Gastroesophageal sphincter (tissue), 4 donors: ENCODE measurements around the gene STARD9. TPM values are rescaled to one million over a fixed set of nuclear protein-coding genes. Genes with fewer than 3 reads are reported as not detected.

Experiments
- ATAC-seq: fragments of 150-250 bp; one replicate; pipeline ENCODE4 v1.9.1; 2016; ENCODE audit warnings: mild to moderate bottlenecking, moderate library complexity
- H3K27ac ChIP-seq, 4 donors: fragments of 200-600 bp; sonication (generic) in 3 of 4; 1 replicate in 3 of 4; 2 replicates in 1 of 4; pipeline ENCODE4 v1.5.1; 2016 to 2019
- H3K27me3 ChIP-seq: fragments of 200-600 bp; sonication (generic); one replicate; pipeline ENCODE4 v1.5.1; 2019
- H3K36me3 ChIP-seq, 2 donors: fragments of 200-600 bp; sonication (generic); one replicate each; pipeline ENCODE4 v1.5.1; 2019; ENCODE audit warnings: control low read depth in 1 of 2
- H3K4me1 ChIP-seq, 3 donors: fragments of 200-600 bp; sonication (generic); 1 replicate in 2 of 3; 2 replicates in 1 of 3; pipeline ENCODE4 v1.5.1; 2016 to 2019; ENCODE audit warnings: control low read depth in 2 of 3
- H3K4me3 ChIP-seq, 2 donors: fragments of 200-600 bp; sonication (generic); one replicate each; pipeline ENCODE4 v1.5.1; 2019; ENCODE audit warnings: mild to moderate bottlenecking in 1 of 2, moderate library complexity in 1 of 2
- H3K9me3 ChIP-seq, 3 donors: fragments of 200-600 bp; sonication (generic); one replicate each; pipeline ENCODE4 v1.5.1; 2017 to 2019; ENCODE audit warnings: control low read depth in 2 of 3
- EP300 ChIP-seq: sonication (generic); formaldehyde crosslinking; IDR thresholded peaks from one replicate; pipeline ENCODE4 v1.6.1; 2017; ENCODE audit warnings: antibody characterized with exemption, mild to moderate bottlenecking
- POLR2A ChIP-seq, 2 donors: fragments of 450-650 bp; IDR thresholded peaks; one replicate each; pipeline ENCODE4 v1.6.1; 2017; ENCODE audit warnings: antibody characterized with exemption in 2 of 2, mild to moderate bottlenecking in 2 of 2, moderate library complexity in 1 of 2
- POLR2AphosphoS5 ChIP-seq: sonication (generic); formaldehyde crosslinking; IDR thresholded peaks from one replicate; pipeline ENCODE4 v1.6.1; 2017; ENCODE audit warnings: antibody characterized with exemption
- whole genome bisulfite sequencing, 2 donors: methylation state at CpG; one replicate each; pipeline ENCODE4 v1.1.5; 2018; ENCODE audit warnings: low coverage in 1 of 2; 5-methylcytosine and 5-hydroxymethylcytosine counted together
- total RNA-seq, 4 donors: library from RNA; depleted of rRNA; stranded (reverse); fragments of >200 nt; gene quantifications; one replicate each; pipeline ENCODE4 v1.1.0, GENCODE V29; 2016
- TF ChIP-seq, protein P1 (sequence below), 4 experiments: fragments of 200-600 bp in 2 of 4; fragments of 450-650 bp in 2 of 4; sonication (generic) in 1 of 4; IDR thresholded peaks; one replicate each; pipeline ENCODE4 v1.5.1; 2017 to 2019; ENCODE audit warnings: antibody characterized with exemption in 4 of 4, mild to moderate bottlenecking in 2 of 4, moderate library complexity in 2 of 4

The STARD9 gene
- total RNA-seq, 4 donors from 2014 or later = 15.5 to 78.4 (median 29.1) TPM

DNA sequence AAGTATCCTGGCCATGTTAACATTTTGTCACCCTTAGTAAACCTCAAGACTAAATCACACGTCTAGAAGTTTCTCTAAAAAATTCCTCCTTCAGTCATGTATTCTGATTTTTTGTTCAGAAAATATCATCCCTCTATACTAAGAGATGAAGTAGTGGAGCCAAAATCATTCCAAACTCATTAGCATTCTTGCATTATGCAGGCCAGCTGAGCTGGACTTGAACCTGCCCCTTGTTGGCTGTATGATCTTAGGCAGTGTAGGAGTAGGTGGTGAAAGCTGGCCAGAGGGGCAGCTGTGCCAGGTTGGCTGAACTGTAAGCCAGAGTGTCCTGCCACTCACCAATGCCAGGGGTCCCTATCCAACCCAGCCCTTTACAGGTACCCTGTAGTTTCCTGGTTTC lies 92.4 kb downstream of the STARD9 start:
- peaks cover 2 to 100% of the 10 kb centered on the region in 2 donors for H3K36me3 ChIP-seq

DNA sequence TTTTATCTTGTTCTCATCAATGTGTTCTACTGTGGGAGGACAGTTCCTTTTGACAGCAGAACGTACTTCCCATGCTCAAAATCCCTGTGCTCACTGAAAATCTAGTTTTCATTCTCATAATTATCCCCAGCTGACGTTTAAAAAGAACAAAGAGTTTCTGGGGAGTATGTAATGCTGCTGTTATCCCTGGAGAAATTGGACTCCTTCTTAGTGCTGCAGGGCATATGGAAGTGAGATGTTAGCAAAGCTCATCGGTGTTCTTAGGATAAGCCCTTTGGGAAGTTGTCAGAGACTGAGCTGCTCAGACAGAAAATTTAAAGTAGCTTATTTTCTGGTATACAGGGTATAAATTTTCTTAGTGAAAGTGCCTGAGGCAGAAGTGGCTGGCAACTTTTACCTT lies 95.0 kb downstream of the STARD9 start:
- 70 to 87% methylated on average over 3 of the region's 3 CpGs for WGBS, 2 donors
- Histone ChIP-seq H3K4me3 (no peak overlapping the region), H3K4me1 (no peaks in the 10 kb centered on the region), H3K9me3 (no peaks in the 10 kb centered on the region), H3K27ac (no peak overlapping the region), H3K27me3 (no peaks in the 10 kb centered on the region), H3K36me3 (peaks cover under 1 to 100% of the 10 kb centered on the region in 2 donors)
- no peak for TF ChIP-seq POLR2A (IDR thresholded peaks at IDR 0.05)
- TF ChIP-seq EP300 = no peak
- TF ChIP-seq, protein P1, sequence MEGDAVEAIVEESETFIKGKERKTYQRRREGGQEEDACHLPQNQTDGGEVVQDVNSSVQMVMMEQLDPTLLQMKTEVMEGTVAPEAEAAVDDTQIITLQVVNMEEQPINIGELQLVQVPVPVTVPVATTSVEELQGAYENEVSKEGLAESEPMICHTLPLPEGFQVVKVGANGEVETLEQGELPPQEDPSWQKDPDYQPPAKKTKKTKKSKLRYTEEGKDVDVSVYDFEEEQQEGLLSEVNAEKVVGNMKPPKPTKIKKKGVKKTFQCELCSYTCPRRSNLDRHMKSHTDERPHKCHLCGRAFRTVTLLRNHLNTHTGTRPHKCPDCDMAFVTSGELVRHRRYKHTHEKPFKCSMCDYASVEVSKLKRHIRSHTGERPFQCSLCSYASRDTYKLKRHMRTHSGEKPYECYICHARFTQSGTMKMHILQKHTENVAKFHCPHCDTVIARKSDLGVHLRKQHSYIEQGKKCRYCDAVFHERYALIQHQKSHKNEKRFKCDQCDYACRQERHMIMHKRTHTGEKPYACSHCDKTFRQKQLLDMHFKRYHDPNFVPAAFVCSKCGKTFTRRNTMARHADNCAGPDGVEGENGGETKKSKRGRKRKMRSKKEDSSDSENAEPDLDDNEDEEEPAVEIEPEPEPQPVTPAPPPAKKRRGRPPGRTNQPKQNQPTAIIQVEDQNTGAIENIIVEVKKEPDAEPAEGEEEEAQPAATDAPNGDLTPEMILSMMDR (IDR thresholded peaks at IDR 0.05) = no peak
- no peak for TF ChIP-seq POLR2AphosphoS5
- no peak for ATAC-seq

More for the DNA sequence above, 92.4 kb downstream of the STARD9 start:
- no peak for ATAC-seq
- Histone ChIP-seq H3K4me1 (no peaks in the 10 kb centered on the region), H3K27ac (no peak overlapping the region), H3K27me3 (no peaks in the 10 kb centered on the region), H3K9me3 (no peaks in the 10 kb centered on the region), H3K4me3 (no peak overlapping the region)
- 80 to 89% methylated on average over 1 of the region's 1 CpG for WGBS, 2 donors
- no peak for TF ChIP-seq POLR2AphosphoS5
- no peak for TF ChIP-seq POLR2A (IDR thresholded peaks at IDR 0.05)
- TF ChIP-seq, protein P1 (IDR thresholded peaks at IDR 0.05) = no peak
- no peak for TF ChIP-seq EP300

DNA sequence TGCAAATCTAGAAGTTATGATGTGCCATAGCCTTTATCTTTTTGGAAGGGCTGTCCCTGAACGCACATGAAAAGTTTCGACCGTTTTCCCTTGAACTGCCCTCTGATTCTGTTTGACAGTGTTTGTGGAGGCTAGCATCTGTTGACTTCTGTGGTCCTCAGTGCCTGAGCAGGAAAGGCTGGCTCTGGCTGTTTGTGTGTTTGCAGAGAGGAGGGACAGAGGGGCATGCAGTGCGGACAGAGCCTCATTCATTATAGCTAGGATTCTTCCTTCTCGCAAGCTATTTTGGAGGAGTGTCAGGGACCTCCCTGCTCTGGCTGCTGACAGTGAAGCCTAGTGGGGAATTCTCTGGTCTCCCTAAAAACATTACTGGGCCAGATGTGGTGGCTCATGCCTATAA lies 97.0 kb downstream of the STARD9 start:
- H3K4me3 ChIP-seq = no peak overlapping the region
- no peak for ATAC-seq
- no peak overlapping the region for H3K27ac ChIP-seq
- 100% methylated on average over 5 of the region's 5 CpGs; no CpG with 5 or more reads in 1 of the 2 donors for WGBS, 2 donors
- no peaks in the 10 kb centered on the region for H3K4me1 ChIP-seq
- no peaks in the 10 kb centered on the region for H3K9me3 ChIP-seq
- TF ChIP-seq POLR2AphosphoS5 (no peak), EP300 (no peak), POLR2A (IDR thresholded peaks at IDR 0.05) (no peak)
- TF ChIP-seq, protein P1 (IDR thresholded peaks at IDR 0.05) = no peak
- H3K27me3 ChIP-seq = no peaks in the 10 kb centered on the region
- peaks cover 0 to 100% of the 10 kb centered on the region in 2 donors for H3K36me3 ChIP-seq

DNA sequence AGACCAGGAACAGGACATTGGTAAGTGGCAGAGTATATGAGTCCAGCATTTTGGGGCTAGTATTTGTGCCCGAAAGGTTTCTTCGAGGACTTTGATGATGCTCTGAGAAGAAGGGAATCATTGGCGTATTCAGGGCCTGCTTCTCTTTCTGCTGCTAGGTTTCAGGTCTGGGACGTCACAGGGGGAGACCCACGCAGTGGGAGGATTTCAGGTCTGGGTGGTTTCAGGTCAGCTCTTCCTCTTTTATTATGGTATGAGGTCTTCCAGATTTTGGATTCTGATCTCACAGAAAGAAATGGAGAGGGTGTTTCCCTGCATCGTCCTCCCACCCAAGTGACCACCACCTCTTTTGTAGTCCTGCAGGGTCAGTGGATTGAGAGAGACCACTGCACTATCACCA lies 99.1 kb downstream of the STARD9 start:
- Histone ChIP-seq H3K36me3 (peaks cover 0 to 100% of the 10 kb centered on the region in 2 donors), H3K27me3 (no peaks in the 10 kb centered on the region), H3K4me3 (no peak overlapping the region), H3K4me1 (peaks cover 0 to 12% (median 0%) of the 10 kb centered on the region in 3 donors), H3K27ac (no peak overlapping the region), H3K9me3 (no peaks in the 10 kb centered on the region)
- ATAC-seq = no peak
- TF ChIP-seq POLR2AphosphoS5 = no peak
- no peak for TF ChIP-seq EP300
- TF ChIP-seq POLR2A (IDR thresholded peaks at IDR 0.05) = no peak
- TF ChIP-seq, protein P1 (IDR thresholded peaks at IDR 0.05) = no peak
- WGBS, 2 donors = 87 to 90% methylated on average over 3 to 4 of the region's 6 CpGs

DNA sequence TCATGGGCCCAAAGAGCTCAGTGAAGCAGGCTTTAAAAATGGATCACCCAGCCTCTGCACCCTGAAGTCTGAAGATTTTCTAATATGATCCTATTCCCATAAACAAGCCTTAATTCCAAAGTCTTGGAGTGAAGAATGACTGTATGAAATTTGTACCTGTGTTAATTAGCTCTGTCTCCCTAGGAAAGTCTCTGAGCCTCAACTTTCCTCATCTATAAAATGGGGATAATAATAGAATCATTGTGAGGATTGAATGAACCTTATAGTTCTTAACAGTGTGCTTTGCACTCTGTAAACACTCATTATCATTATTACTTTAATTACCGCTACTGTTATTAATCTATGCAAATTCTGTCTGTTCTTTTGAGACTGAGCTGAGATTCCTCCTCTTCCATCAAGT lies 99.6 kb downstream of the STARD9 start:
- H3K36me3 ChIP-seq = peaks cover 0 to 100% of the 10 kb centered on the region in 2 donors
- H3K4me3 ChIP-seq = no peak overlapping the region
- ATAC-seq = no peak
- H3K27me3 ChIP-seq = no peaks in the 10 kb centered on the region
- TF ChIP-seq POLR2A (IDR thresholded peaks at IDR 0.05) = no peak
- TF ChIP-seq, protein P1 (IDR thresholded peaks at IDR 0.05) = no peak
- TF ChIP-seq EP300 = no peak
- TF ChIP-seq POLR2AphosphoS5 = no peak
- peaks cover 0 to 12% (median 0%) of the 10 kb centered on the region in 3 donors for H3K4me1 ChIP-seq
- 100% methylated on average over 1 of the region's 1 CpG for WGBS, 2 donors
- H3K27ac ChIP-seq = no peak overlapping the region
- no peaks in the 10 kb centered on the region for H3K9me3 ChIP-seq
